ENCODE measurements around the gene STOX1. TPM values are rescaled to one million over a fixed set of nuclear protein-coding genes. Genes with fewer than 3 reads are reported as not detected.

The STOX1 gene
- total and polyA plus RNA-seq, 2 of the 13 experiments (the other 11 are each of a cell fraction or from before 2014, with no cell fraction given), result 2.5 to 6.0 TPM

DNA sequence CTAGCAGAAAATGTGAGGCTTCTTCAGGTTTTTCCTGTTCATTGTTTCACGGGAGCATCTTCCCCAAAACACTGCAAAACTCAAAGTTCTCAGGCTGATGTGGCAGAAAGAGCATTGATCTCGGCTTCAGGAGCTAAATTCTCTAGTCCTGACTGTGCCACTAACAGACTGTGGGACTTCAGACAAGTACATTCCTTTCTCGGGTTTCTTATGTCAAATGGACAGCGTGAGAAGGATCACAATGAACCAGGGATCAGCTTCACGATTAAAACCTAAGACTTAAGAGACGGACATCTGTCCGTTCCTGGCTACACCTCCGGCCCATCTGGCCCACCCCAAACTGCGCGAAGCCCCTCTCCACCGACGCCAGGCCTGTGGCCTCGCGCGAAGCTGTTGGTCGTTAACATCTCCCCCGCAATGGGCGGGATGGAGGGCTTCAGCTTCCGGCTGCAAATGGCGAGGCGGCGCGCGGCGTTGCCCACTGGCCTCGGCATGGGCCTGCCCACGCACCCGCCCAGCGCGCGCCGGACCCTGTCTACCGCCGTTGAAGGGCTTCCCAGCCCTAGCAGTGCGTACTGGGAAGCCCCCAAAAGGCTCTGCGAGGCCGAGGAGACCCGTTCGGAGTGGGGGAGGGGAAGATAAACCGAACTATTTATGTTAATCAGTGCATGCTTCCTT, 73.2 kb downstream of the STOX1 start (continued):
- TF ChIP-seq, protein P1, sequence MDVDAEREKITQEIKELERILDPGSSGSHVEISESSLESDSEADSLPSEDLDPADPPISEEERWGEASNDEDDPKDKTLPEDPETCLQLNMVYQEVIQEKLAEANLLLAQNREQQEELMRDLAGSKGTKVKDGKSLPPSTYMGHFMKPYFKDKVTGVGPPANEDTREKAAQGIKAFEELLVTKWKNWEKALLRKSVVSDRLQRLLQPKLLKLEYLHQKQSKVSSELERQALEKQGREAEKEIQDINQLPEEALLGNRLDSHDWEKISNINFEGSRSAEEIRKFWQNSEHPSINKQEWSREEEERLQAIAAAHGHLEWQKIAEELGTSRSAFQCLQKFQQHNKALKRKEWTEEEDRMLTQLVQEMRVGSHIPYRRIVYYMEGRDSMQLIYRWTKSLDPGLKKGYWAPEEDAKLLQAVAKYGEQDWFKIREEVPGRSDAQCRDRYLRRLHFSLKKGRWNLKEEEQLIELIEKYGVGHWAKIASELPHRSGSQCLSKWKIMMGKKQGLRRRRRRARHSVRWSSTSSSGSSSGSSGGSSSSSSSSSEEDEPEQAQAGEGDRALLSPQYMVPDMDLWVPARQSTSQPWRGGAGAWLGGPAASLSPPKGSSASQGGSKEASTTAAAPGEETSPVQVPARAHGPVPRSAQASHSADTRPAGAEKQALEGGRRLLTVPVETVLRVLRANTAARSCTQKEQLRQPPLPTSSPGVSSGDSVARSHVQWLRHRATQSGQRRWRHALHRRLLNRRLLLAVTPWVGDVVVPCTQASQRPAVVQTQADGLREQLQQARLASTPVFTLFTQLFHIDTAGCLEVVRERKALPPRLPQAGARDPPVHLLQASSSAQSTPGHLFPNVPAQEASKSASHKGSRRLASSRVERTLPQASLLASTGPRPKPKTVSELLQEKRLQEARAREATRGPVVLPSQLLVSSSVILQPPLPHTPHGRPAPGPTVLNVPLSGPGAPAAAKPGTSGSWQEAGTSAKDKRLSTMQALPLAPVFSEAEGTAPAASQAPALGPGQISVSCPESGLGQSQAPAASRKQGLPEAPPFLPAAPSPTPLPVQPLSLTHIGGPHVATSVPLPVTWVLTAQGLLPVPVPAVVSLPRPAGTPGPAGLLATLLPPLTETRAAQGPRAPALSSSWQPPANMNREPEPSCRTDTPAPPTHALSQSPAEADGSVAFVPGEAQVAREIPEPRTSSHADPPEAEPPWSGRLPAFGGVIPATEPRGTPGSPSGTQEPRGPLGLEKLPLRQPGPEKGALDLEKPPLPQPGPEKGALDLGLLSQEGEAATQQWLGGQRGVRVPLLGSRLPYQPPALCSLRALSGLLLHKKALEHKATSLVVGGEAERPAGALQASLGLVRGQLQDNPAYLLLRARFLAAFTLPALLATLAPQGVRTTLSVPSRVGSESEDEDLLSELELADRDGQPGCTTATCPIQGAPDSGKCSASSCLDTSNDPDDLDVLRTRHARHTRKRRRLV (CRISPR knock-in tag; IDR thresholded peaks at IDR 0.05), result no peak
- TF ChIP-seq RBAK (CRISPR knock-in tag; IDR thresholded peaks at IDR 0.05), result no peak
- no peak for TF ChIP-seq ATAD3A (CRISPR knock-in tag; IDR thresholded peaks at IDR 0.05)
- no peak for TF ChIP-seq ZNF83 (CRISPR knock-in tag; IDR thresholded peaks at IDR 0.05; ENCODE audit: borderline replicate concordance)
- peak; percentile 54; the same call in 1 of the 2 replicates for TF ChIP-seq RXRB (CRISPR knock-in tag; IDR thresholded peaks at IDR 0.05; ENCODE audit: borderline replicate concordance)
- peak; percentile 90 for TF ChIP-seq ASH2L (IDR thresholded peaks at IDR 0.05; ENCODE audit: insufficient read length, low read depth, low read length)
- TF ChIP-seq MBNL3 (CRISPR knock-in tag; conservative IDR thresholded peaks at IDR 0.05), result no peak
- TF ChIP-seq PHF20 (CRISPR knock-in tag; IDR thresholded peaks at IDR 0.05), result peak; percentile 78
- TF ChIP-seq ZC3H13 (CRISPR knock-in tag; IDR thresholded peaks at IDR 0.05), result peak; percentile 97
- TF ChIP-seq ZNF121 (CRISPR knock-in tag; IDR thresholded peaks at IDR 0.05), result no peak
- peak; percentile 95; the same call in 1 of the 2 replicates for TF ChIP-seq ZNF780A (CRISPR knock-in tag; IDR thresholded peaks at IDR 0.05)
- no peak for TF ChIP-seq ZNF777 (CRISPR knock-in tag; IDR thresholded peaks at IDR 0.05)
- TF ChIP-seq CEBPG (CRISPR knock-in tag; IDR thresholded peaks at IDR 0.05), result 0 out of 2 replicates have a peak, but pooled peaks have one; percentile 9
- peak; percentile 65; the same call in 1 of the 2 replicates for TF ChIP-seq ZNF547 (CRISPR knock-in tag; IDR thresholded peaks at IDR 0.05)
- TF ChIP-seq, protein P2, sequence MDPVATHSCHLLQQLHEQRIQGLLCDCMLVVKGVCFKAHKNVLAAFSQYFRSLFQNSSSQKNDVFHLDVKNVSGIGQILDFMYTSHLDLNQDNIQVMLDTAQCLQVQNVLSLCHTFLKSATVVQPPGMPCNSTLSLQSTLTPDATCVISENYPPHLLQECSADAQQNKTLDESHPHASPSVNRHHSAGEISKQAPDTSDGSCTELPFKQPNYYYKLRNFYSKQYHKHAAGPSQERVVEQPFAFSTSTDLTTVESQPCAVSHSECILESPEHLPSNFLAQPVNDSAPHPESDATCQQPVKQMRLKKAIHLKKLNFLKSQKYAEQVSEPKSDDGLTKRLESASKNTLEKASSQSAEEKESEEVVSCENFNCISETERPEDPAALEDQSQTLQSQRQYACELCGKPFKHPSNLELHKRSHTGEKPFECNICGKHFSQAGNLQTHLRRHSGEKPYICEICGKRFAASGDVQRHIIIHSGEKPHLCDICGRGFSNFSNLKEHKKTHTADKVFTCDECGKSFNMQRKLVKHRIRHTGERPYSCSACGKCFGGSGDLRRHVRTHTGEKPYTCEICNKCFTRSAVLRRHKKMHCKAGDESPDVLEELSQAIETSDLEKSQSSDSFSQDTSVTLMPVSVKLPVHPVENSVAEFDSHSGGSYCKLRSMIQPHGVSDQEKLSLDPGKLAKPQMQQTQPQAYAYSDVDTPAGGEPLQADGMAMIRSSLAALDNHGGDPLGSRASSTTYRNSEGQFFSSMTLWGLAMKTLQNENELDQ (CRISPR knock-in tag; IDR thresholded peaks at IDR 0.05; ENCODE audit: borderline replicate concordance), result peak; percentile 81; the same call in 1 of the 2 replicates
- TF ChIP-seq SOX13 (IDR thresholded peaks at IDR 0.05), result no peak
- TF ChIP-seq SOX13 (CRISPR knock-in tag; conservative IDR thresholded peaks at IDR 0.05 in 1 of 2, IDR thresholded peaks at IDR 0.05 in 1 of 2), result peak in 1 of 2 experiments; percentile 46; a peak in 2 of 4 replicates
- TF ChIP-seq ZZZ3 (CRISPR knock-in tag; IDR thresholded peaks at IDR 0.05; ENCODE audit: borderline replicate concordance), result peak; percentile 21; the same call in 1 of the 2 replicates
- peak; percentile 75; the same call in 1 of the 2 replicates for TF ChIP-seq ZNF878 (CRISPR knock-in tag; IDR thresholded peaks at IDR 0.05)
- no peak; the same call in 1 of the 2 replicates for TF ChIP-seq KMT2A (CRISPR knock-in tag; IDR thresholded peaks at IDR 0.05)
- no peak for TF ChIP-seq ZNF619 (CRISPR knock-in tag; IDR thresholded peaks at IDR 0.05)
- TF ChIP-seq, protein P3, sequence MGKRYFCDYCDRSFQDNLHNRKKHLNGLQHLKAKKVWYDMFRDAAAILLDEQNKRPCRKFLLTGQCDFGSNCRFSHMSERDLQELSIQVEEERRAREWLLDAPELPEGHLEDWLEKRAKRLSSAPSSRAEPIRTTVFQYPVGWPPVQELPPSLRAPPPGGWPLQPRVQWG (CRISPR knock-in tag; IDR thresholded peaks at IDR 0.05; ENCODE audit: borderline replicate concordance, low read depth), result no peak
- no peak for TF ChIP-seq GZF1 (CRISPR knock-in tag; IDR thresholded peaks at IDR 0.05)
